ENCODE measurements around the gene TSPAN32. TPM values are rescaled to one million over a fixed set of nuclear protein-coding genes. Genes with fewer than 3 reads are reported as not detected.

TSPAN32 gene
- 2.6 and 7.2 TPM in 2 replicates for total RNA-seq (ENCODE audit: low replicate concordance)
- long read RNA-seq = 0 reads

GRCh38 chr11:2301631-2302305 lies at the start of gene TSPAN32, which contains the start of gene C11orf21:
TSS of gene TSPAN32 (plus strand) at chr11:2302013. CDS start at chr11:2302150, 137 bp downstream.
TSS of gene C11orf21 (minus strand) at chr11:2301918. CDS start at chr11:2301808, 110 bp downstream.
- Mint-ChIP-seq H3K4me3 (no peak within 1 kb of the TSS), H3K27ac (no peak within 1 kb of the TSS), H3K9me3 (no peaks in the 10 kb centered on the region), H3K4me1 (ENCODE audit: unreplicated experiment) (peaks cover 7% of the 10 kb centered on the region), H3K27me3 (no peaks in the 10 kb centered on the region), H3K36me3 (no peaks in the 10 kb centered on the region)
- DNase-seq (ENCODE audit: extremely low spot score, unreplicated experiment) = no peak
- no peak for TF ChIP-seq CTCF (conservative IDR thresholded peaks at IDR 0.05)

- Mint-ChIP-seq H3K9me3 (peaks cover 6% of the 10 kb centered on the region), H3K4me1 (ENCODE audit: unreplicated experiment) (peaks cover 11% of the 10 kb centered on the region), H3K36me3 (no peaks in the 10 kb centered on the region), H3K27me3 (no peaks in the 10 kb centered on the region), H3K27ac (no peak overlapping the region), H3K4me3 (no peak overlapping the region)
- TF ChIP-seq CTCF (conservative IDR thresholded peaks at IDR 0.05) = no peak
- no peak for DNase-seq (ENCODE audit: extremely low spot score, unreplicated experiment)
Measured at GRCh38 chr11:2252018-2252417, 49.8 kb upstream of the TSPAN32 start.

- peak overlapping the region; percentile 85 for H3K27ac Mint-ChIP-seq
- H3K4me1 Mint-ChIP-seq (ENCODE audit: unreplicated experiment) = peaks cover 5% of the 10 kb centered on the region
- TF ChIP-seq CTCF (conservative IDR thresholded peaks at IDR 0.05) = no peak
- H3K9me3 Mint-ChIP-seq = no peaks in the 10 kb centered on the region
- no peaks in the 10 kb centered on the region for H3K27me3 Mint-ChIP-seq
- H3K36me3 Mint-ChIP-seq = no peaks in the 10 kb centered on the region
- H3K4me3 Mint-ChIP-seq = peak overlapping the region; percentile 71
- no peak for DNase-seq (ENCODE audit: extremely low spot score, unreplicated experiment)
Measured at GRCh38 chr11:2256293-2256913, 45.4 kb upstream of the TSPAN32 start.

- H3K4me3 Mint-ChIP-seq = peak overlapping the region; percentile 71
- H3K36me3 Mint-ChIP-seq = no peaks in the 10 kb centered on the region
- TF ChIP-seq CTCF (conservative IDR thresholded peaks at IDR 0.05) = no peak
- no peaks in the 10 kb centered on the region for H3K27me3 Mint-ChIP-seq
- H3K9me3 Mint-ChIP-seq = no peaks in the 10 kb centered on the region
- DNase-seq (ENCODE audit: extremely low spot score, unreplicated experiment) = peak; percentile 78
- H3K4me1 Mint-ChIP-seq (ENCODE audit: unreplicated experiment) = peaks cover 8% of the 10 kb centered on the region
- peak overlapping the region; percentile 85 for H3K27ac Mint-ChIP-seq
Measured at GRCh38 chr11:2256951-2257700, 44.7 kb upstream of the TSPAN32 start.

GRCh38 chr11:2258501-2259465 lies 43.0 kb upstream of the TSPAN32 start:
- Mint-ChIP-seq H3K27me3 (no peaks in the 10 kb centered on the region), H3K27ac (peak overlapping the region; percentile 29), H3K4me1 (ENCODE audit: unreplicated experiment) (peaks cover 10% of the 10 kb centered on the region), H3K36me3 (no peaks in the 10 kb centered on the region), H3K9me3 (no peaks in the 10 kb centered on the region), H3K4me3 (no peak overlapping the region)
- peak; percentile 67 for DNase-seq (ENCODE audit: extremely low spot score, unreplicated experiment)
- no peak for TF ChIP-seq CTCF (conservative IDR thresholded peaks at IDR 0.05)

Data from type B pancreatic cell (in vitro differentiated cells).